ENCODE results near the gene SBF2. TPM values are rescaled to one million over a fixed set of nuclear protein-coding genes. Genes with fewer than 3 reads are reported as not detected.

The SBF2 gene
- total RNA-seq, 1 experiment from 2014 or later = 30.2 TPM

DNA sequence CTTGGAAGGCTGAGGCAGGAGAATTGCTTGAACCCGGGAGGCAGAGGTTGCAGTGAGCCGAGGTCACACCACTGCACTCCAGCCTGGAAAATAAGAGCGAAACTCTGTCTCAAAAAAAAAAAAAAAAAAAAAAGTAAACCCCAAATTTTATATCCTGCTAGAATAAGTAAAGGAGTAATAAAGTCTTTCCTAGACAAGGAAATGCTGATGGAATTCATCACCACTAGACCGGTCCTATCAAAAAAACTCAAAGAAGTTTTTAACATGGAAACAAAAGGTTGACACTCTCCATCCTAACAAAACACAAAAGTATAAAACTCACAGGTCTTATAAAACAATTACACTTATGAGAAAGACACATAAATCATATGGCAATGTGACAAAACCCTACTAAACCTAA lies 213.9 kb downstream of the SBF2 start:
- Histone ChIP-seq H2AK5ac (ENCODE audit: insufficient read length, low read length) (no peak overlapping the region), H2BK12ac (ENCODE audit: insufficient read length, low read depth, low read length) (no peak overlapping the region), H3K18ac (ENCODE audit: insufficient read length, low read depth, low read length) (no peak overlapping the region), H3K9me3 (ENCODE audit: control insufficient read depth, low read depth, low read length) (no peaks in the 10 kb centered on the region), H3T11ph (ENCODE audit: low read length) (no peak overlapping the region), H3K4ac (ENCODE audit: low read depth, low read length) (no peak overlapping the region), H2AFZ (ENCODE audit: low read length) (no peak overlapping the region), H2BK120ac (ENCODE audit: low read depth, low read length, poor library complexity, severe bottlenecking) (no peak overlapping the region), H2BK5ac (ENCODE audit: insufficient read length, low read length) (no peak overlapping the region), H4K20me1 (ENCODE audit: control insufficient read depth, insufficient read depth, insufficient read length) (no peaks in the 10 kb centered on the region), H3K9ac (ENCODE audit: extremely low read depth, insufficient read length, low read length) (no peak overlapping the region), H3K79me2 (ENCODE audit: insufficient read depth, low read length) (no peaks in the 10 kb centered on the region), H4K8ac (replicated peaks; ENCODE audit: insufficient read length, low read depth, low read length) (no peak overlapping the region), H2BK15ac (ENCODE audit: low read depth, low read length) (no peak overlapping the region), H3K27ac (ENCODE audit: insufficient read length, low read depth, low read length) (no peak overlapping the region), H3K14ac (ENCODE audit: insufficient read depth, low read length) (no peak overlapping the region), H3K4me1 (ENCODE audit: insufficient read depth, low read length) (no peaks in the 10 kb centered on the region), H3K79me1 (ENCODE audit: insufficient read depth, low read depth, low read length, poor library complexity, severe bottlenecking) (no peaks in the 10 kb centered on the region), H2BK20ac (ENCODE audit: low read depth, low read length, poor library complexity, severe bottlenecking) (no peak overlapping the region), H4K5ac (ENCODE audit: insufficient read length, low read depth, low read length) (no peak overlapping the region), H3K23me2 (ENCODE audit: insufficient read length, low read depth, low read length, poor library complexity, severe bottlenecking) (no peaks in the 10 kb centered on the region), H3K27me3 (ENCODE audit: insufficient read depth, low read length) (no peaks in the 10 kb centered on the region), H4K91ac (ENCODE audit: insufficient read length, low read depth, low read length) (no peak overlapping the region), H3K56ac (ENCODE audit: insufficient read length, low read depth, low read length) (no peak overlapping the region), H3K4me2 (ENCODE audit: insufficient read depth, insufficient read length, low read length) (no peak overlapping the region), H3K23ac (ENCODE audit: insufficient read length, low read depth, low read length) (no peak overlapping the region)
- Mint-ChIP-seq H3K9me3 (peaks cover 30 to 41% of the 10 kb centered on the region in 2 experiments), H3K4me1 (peaks cover 5 to 11% of the 10 kb centered on the region in 2 experiments), H3K4me3 (no peak overlapping the region), H3K36me3 (ENCODE audit: insufficient read depth in 1 of 3, low read depth in 3 of 3) (peaks cover 9 to 33% (median 24%) of the 10 kb centered on the region in 3 experiments), H3K27me3 (ENCODE audit: low read depth) (no peaks in the 10 kb centered on the region), H3K27ac (no peak overlapping the region)
- DNase-seq = no peak
- no CpG with 5 or more reads among the region's 4 CpGs for WGBS (ENCODE audit: extremely low coverage, insufficient read length, low lambda C conversion rate)
- TF ChIP-seq CTCF (conservative IDR thresholded peaks at IDR 0.05) = no peak

Data from H9 (cell line).